Osteoblast (primary cell): ENCODE results near the gene FBF1. TPM values are rescaled to one million over a fixed set of nuclear protein-coding genes. Genes with fewer than 3 reads are reported as not detected.

Experiments
- DNase-seq: peaks from one replicate; pipeline ENCODE4 v3.0.0; 2011; ENCODE audit warnings: low spot score, mixed read lengths; ENCODE audit not compliant: insufficient read length; ENCODE audit errors: missing footprints
- H2AFZ ChIP-seq: 2 replicates; pipeline ENCODE4 v1.6.0; 2011; ENCODE audit warnings: mild to moderate bottlenecking, low read length
- H3K27ac ChIP-seq: 2 replicates; pipeline ENCODE4 v1.5.1; 2011; ENCODE audit warnings: mild to moderate bottlenecking, low read depth, low read length, moderate library complexity
- H3K27me3 ChIP-seq: 2 replicates; pipeline ENCODE4 v1.6.0; 2012; ENCODE audit warnings: mild to moderate bottlenecking, control low read depth, inconsistent platforms, low read length, moderate library complexity; ENCODE audit not compliant: insufficient read depth
- H3K36me3 ChIP-seq: 2 replicates; pipeline ENCODE4 v1.5.1; 2011; ENCODE audit warnings: mild to moderate bottlenecking, low read length, control low read depth, moderate library complexity; ENCODE audit not compliant: insufficient read depth
- H3K4me1 ChIP-seq: 2 replicates; pipeline ENCODE4 v1.5.1; 2011; ENCODE audit warnings: mild to moderate bottlenecking, low read length, control low read depth, moderate library complexity; ENCODE audit not compliant: insufficient read depth
- H3K4me2 ChIP-seq: 2 replicates; pipeline ENCODE4 v1.6.0; 2011; ENCODE audit warnings: mild to moderate bottlenecking, low read length; ENCODE audit not compliant: insufficient read depth
- H3K4me3 ChIP-seq: fragments of 200-600 bp; sonication (generic); 3 replicates; pipeline ENCODE4 v1.5.1; 2012; ENCODE audit warnings: mild to moderate bottlenecking, low read length, inconsistent platforms; ENCODE audit not compliant: insufficient read depth
- H3K79me2 ChIP-seq: 2 replicates; pipeline ENCODE4 v1.6.0; 2012; ENCODE audit warnings: mild to moderate bottlenecking, low read length, control low read depth, inconsistent platforms; ENCODE audit not compliant: insufficient read depth
- H3K9me3 ChIP-seq: 2 replicates; pipeline ENCODE4 v1.5.1; 2011; ENCODE audit warnings: low read depth, low read length, control low read depth
- H4K20me1 ChIP-seq: 2 replicates; pipeline ENCODE4 v1.6.0; 2012; ENCODE audit warnings: mild to moderate bottlenecking, low read length, control low read depth; ENCODE audit not compliant: insufficient read depth
- CTCF ChIP-seq: IDR thresholded peaks from 2 replicates; pipeline ENCODE4 v1.5.1; 2011; ENCODE audit warnings: mild to moderate bottlenecking, low read depth, low read length, moderate library complexity; ENCODE audit errors: extremely low read depth
- total RNA-seq: library from RNA; depleted of rRNA; stranded (reverse); fragments of >200 nt; gene quantifications from 2 replicates; pipeline ENCODE4 v1.2.3, GENCODE V29; 2012

The FBF1 gene
- total RNA-seq, 1 donor: 14.1 TPM

GRCh38 chr17:75897160-75898019 lies 43.5 kb downstream of the FBF1 start:
- H3K36me3 ChIP-seq: peaks cover 40% of the 10 kb centered on the region
- DNase-seq: no peak
- H3K4me2 ChIP-seq: peak overlapping the region; percentile 83
- peaks cover 19% of the 10 kb centered on the region for H3K79me2 ChIP-seq
- H4K20me1 ChIP-seq: peaks cover 7% of the 10 kb centered on the region
- H3K27me3 ChIP-seq: no peaks in the 10 kb centered on the region
- no peaks in the 10 kb centered on the region for H3K9me3 ChIP-seq
- H2AFZ ChIP-seq: peak overlapping the region; percentile 62
- no peak for TF ChIP-seq CTCF
- H3K4me1 ChIP-seq: peaks cover 6% of the 10 kb centered on the region
- no peak overlapping the region for H3K27ac ChIP-seq
- H3K4me3 ChIP-seq: peak overlapping the region; percentile 82

DNA sequence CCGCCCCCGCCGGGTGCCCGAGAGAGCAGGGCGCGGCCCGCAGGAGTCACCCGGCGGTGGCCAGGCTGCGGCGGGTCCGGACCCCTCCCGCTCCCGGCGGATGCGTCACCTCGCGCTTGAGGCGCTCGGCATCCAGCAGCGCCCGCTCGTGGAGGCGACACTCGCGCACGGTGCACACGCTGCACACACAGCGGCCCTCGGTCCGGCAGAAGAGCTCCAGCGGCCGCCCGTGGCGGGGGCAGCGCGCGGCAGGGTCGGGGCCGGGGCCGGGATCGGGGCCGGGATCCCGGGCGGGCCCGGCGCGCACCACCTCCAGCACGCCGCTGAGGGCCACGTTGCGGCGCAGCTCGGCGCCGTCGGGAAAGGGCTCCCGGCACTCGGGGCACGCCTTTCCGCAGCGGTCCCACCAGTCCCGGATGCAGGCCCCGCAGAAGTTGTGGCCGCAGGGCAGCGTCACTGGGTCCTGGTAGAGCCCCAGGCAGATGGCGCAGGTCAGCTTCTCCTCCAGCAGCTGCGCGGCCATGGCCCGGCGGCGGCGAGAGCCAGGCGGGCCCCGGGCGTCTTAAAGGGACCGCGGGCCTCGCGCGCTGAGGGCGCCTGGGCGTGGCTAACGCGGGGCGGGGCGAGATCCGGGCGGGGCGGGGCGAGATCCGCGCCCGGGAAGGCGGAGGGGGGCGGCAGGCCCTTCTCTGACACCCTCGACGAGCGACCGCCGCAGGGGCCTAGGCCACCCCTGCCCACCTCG lies 44.3 kb downstream of the FBF1 start, which contains the start of gene TRIM65:
Gene TRIM65, minus strand, starts transcription at position 537 of the 745 bp plus-strand sequence. Its CDS starts 14 bp downstream, at position 523.
- no peak within 1 kb of the TSS for H3K27ac ChIP-seq
- peaks cover 19% of the 10 kb centered on the region for H3K79me2 ChIP-seq
- H3K4me3 ChIP-seq: peak within 1 kb of the TSS; percentile 82
- peaks cover 7% of the 10 kb centered on the region for H4K20me1 ChIP-seq
- peaks cover 6% of the 10 kb centered on the region for H3K4me1 ChIP-seq
- peaks cover 37% of the 10 kb centered on the region for H3K36me3 ChIP-seq
- TF ChIP-seq CTCF: peak; percentile 24
- peak within 1 kb of the TSS; percentile 78 for H2AFZ ChIP-seq
- H3K9me3 ChIP-seq: no peaks in the 10 kb centered on the region
- H3K4me2 ChIP-seq: peak within 1 kb of the TSS; percentile 83
- H3K27me3 ChIP-seq: no peaks in the 10 kb centered on the region
- peak; percentile 99 for DNase-seq

GRCh38 chr17:75895370-75896155 lies 45.3 kb downstream of the FBF1 start:
- H3K4me1 ChIP-seq: peaks cover 6% of the 10 kb centered on the region
- H3K79me2 ChIP-seq: peaks cover 19% of the 10 kb centered on the region
- peaks cover 37% of the 10 kb centered on the region for H3K36me3 ChIP-seq
- peak; percentile 38 for TF ChIP-seq CTCF
- no peak overlapping the region for H3K27ac ChIP-seq
- H3K4me3 ChIP-seq: peak overlapping the region; percentile 82
- H4K20me1 ChIP-seq: peaks cover 9% of the 10 kb centered on the region
- H3K4me2 ChIP-seq: peak overlapping the region; percentile 83
- no peaks in the 10 kb centered on the region for H3K9me3 ChIP-seq
- no peaks in the 10 kb centered on the region for H3K27me3 ChIP-seq
- DNase-seq: peak; percentile 95
- H2AFZ ChIP-seq: peak overlapping the region; percentile 52
